AG04450 (cell line): ENCODE results near the gene MIER2. TPM values are rescaled to one million over a fixed set of nuclear protein-coding genes. Genes with fewer than 3 reads are reported as not detected.
A peak's percentile ranks its signal among the peaks of the same experiment; 100 is the strongest.

ENCODE experiments used
- CTCF ChIA-PET: fragments of 300-600, 350-600 bp; formaldehyde crosslinking; extraction: SDS; loops from one replicate; lab custom pipeline; 2022; ENCODE audit warnings: antibody characterized with exemption, inconsistent platforms; lab: Charles Lee
- POLR2A ChIA-PET: fragments of 350-600 bp; formaldehyde crosslinking; extraction: SDS; loops from one replicate; lab custom pipeline; 2021; ENCODE audit warnings: antibody characterized with exemption, inconsistent platforms; lab: Yijun Ruan, JAX
- DNase-seq: peaks from one replicate; pipeline ENCODE4 v3.0.0-alpha.2; 2011; ENCODE audit warnings: low read depth, low spot score
- H3K27ac ChIP-seq: one replicate; pipeline ENCODE4 v1.5.1; 2012; ENCODE audit warnings: low read depth, low read length, control low read depth
- H3K27me3 ChIP-seq: one replicate; pipeline ENCODE4 v1.6.0; 2012; ENCODE audit warnings: low read length; ENCODE audit not compliant: control insufficient read depth, insufficient read depth
- H3K4me3 ChIP-seq: 2 replicates; pipeline ENCODE4 v1.5.1; 2011; ENCODE audit warnings: mild to moderate bottlenecking, low read depth, low read length, control low read depth
- H3K9me3 ChIP-seq: 2 replicates; pipeline ENCODE4 v1.5.1; 2012; ENCODE audit warnings: low read length; ENCODE audit not compliant: control insufficient read depth, insufficient read depth
- CTCF ChIP-seq: IDR thresholded peaks from 2 replicates; pipeline ENCODE4 v1.5.1; 2011; ENCODE audit warnings: low read depth, low read length, control low read depth, inconsistent platforms
- polyA plus RNA-seq: library from polyadenylated mRNA; depleted of rRNA; stranded (reverse); fragments of >200 nt; gene quantifications from 2 replicates; pipeline ENCODE4 v1.2.3, GENCODE V29; 2011

The MIER2 gene
- polyA plus RNA-seq, 1 experiment = 14.5 TPM

DNA sequence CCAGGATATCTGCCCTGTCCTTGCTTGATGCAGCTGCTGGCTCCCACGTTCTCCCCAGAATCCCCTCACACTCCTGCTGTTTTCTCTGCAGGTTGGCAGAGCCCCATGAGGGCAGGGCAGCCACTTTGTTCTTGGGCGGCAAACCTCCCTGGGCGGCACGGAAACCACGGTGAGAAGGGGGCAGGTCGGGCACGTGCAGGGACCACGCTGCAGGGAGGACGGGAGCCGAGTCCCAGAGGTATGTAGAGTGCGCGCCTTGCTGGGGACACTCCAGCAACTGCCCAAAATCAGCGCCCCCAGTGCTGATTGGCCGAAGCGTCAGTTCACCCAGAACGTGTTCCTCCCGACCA, 30.3 kb upstream of the MIER2 start:
- POLR2A ChIA-PET = no interaction called here
- Histone ChIP-seq H3K4me3 (no peak overlapping the region), H3K27ac (no peak overlapping the region), H3K9me3 (peaks cover 14% of the 10 kb centered on the region; the same call in 1 of the 2 replicates), H3K27me3 (peaks cover 37% of the 10 kb centered on the region)
- no peak for DNase-seq
- TF ChIP-seq CTCF = no peak
- CTCF ChIA-PET = no interaction called here

DNA sequence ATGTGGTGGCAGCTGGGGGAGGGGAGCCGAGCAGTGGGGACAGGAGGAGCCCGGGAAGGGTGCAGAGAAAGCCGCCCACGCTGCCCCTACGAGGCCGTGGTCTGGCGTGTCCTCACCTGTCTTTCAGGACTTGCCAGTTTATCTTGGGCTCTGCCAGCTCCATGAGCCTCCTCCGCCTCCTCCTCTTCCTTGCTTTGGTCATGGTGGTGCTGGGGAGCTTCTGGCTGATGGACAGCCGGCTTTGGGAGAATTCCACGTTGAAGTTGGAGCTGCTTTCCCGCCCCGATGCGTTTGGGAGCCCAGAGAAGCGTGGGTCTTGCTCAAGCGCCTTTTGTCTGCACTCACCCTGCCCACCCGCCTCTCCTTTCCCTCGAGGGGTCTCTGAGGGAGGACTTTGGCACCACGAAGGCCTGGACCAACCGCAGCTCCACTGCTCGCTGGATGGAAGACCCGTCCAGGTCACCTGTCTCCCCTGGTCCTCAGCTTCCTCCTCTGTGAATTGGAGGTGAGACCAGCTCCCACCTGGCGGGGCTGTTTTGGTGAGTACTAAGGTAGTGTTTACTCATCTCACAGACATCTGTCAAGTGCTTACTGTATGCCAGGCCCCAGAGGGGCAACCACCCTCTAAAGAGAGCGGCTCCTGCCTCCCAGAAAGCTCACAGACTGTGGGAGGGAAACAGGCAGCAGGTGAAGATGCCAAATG, 29.7 kb upstream of the MIER2 start:
- ChIA-PET CTCF (no interaction called here), POLR2A (no interaction called here)
- peaks cover 37% of the 10 kb centered on the region for H3K27me3 ChIP-seq
- no peak overlapping the region for H3K27ac ChIP-seq
- peaks cover 12% of the 10 kb centered on the region; the same call in 1 of the 2 replicates for H3K9me3 ChIP-seq
- TF ChIP-seq CTCF = no peak
- no peak for DNase-seq
- H3K4me3 ChIP-seq = no peak overlapping the region

GRCh38 chr19:373391-374182, 29.0 kb upstream of the MIER2 start:
- POLR2A ChIA-PET = no interaction called here
- peaks cover 37% of the 10 kb centered on the region for H3K27me3 ChIP-seq

DNA sequence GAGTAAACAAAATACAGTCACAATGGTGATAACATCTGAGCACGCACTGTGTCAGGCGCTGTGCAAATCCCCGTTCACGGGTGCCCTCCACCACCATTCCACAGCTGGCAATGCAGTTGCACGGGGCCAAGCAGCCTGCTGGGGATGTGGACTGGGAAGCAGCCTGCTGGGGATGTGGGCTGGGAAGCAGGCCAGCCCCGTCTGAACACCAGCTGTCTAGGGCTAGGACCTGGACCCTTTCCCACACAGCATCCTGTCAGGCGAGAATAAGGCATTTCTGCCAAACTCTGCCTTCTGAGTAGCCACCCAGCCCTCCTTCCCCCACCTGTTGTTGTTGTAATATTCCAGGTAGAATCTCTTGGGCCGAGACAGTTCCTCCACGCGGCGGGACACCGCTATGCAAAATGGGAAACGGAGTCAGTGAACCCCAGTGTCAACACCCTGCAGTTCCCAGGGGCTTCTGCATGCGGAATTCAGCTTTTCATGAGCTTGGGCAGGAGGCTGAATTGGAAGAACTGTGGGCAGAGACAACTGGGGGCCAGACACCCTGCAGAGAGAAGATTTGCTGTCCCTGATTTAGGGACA, 27.8 kb upstream of the MIER2 start:
- no peak for TF ChIP-seq CTCF
- peak; percentile 60 for DNase-seq

More at GRCh38 chr19:373391-374182, 29.0 kb upstream of the MIER2 start:
- H3K4me3 ChIP-seq = no peak overlapping the region
- no peak overlapping the region for H3K27ac ChIP-seq
- CTCF ChIA-PET = no interaction called here
- no peak for DNase-seq
- H3K9me3 ChIP-seq = peaks cover 11% of the 10 kb centered on the region; the same call in 1 of the 2 replicates
- TF ChIP-seq CTCF = no peak

More for the DNA sequence above, 27.8 kb upstream of the MIER2 start:
- Histone ChIP-seq H3K9me3 (peaks cover 5% of the 10 kb centered on the region; the same call in 1 of the 2 replicates), H3K27me3 (peaks cover 43% of the 10 kb centered on the region), H3K27ac (no peak overlapping the region), H3K4me3 (no peak overlapping the region)
- ChIA-PET CTCF (interaction anchor here (0.6 kb wide), 1 partner anchor 18 kb away, joined by 3 read pairs; no protein-coding TSS in a partner anchor), POLR2A (interaction anchor here (0.8 kb wide), 1 partner anchor 88 kb away, joined by 3 read pairs; no protein-coding TSS in a partner anchor)
